Limb (tissue), 2 donors: ENCODE measurements around the gene PSORS1C2.
"Not testable (repeated sequence)": the region's sequence is repeated elsewhere in the genome, so short reads cannot be mapped to it uniquely, and the experiment has no call there.

ENCODE experiments used
- DNase-seq, 2 donors: peaks; one replicate each; pipeline ENCODE4 v3.0.0-alpha.2; 2016; ENCODE audit errors: extremely low spot score in 2 of 2

PSORS1C2 gene

GRCh38 chr6:31165986-31166385, 27.1 kb upstream of the PSORS1C2 start:
- no peak for DNase-seq

- DNase-seq, result not testable (repeated sequence)
These were observed 26.4 kb upstream of the PSORS1C2 start for GRCh38 chr6:31165064-31165832.

DNA sequence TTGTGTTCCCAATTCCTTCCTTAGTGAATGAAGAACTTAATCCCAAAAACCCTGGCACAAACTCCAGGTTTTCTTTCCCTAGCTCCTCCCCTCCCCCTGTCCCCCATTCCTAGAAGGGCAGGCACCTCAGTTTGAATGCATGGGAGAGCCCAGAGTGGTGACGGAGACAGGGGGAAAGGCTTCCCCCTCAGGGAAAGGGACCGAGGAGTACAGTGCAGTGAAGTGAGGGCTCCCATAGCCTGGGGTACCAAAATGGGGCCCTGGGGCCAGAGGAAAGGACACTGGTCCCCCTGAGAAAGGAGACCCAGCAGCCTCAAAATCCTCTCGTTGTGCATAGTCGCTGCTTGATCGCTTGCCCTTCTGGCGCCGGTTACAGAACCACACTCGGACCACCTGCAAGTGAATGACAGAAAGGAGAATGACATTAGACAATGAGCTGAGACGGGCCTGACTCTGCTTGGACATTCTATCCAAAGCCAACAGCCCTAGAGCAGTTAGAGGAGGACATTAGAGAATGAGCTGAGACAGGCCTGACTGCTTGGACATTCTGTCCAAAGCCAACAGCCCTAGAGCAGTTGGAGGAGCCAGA, 25.7 kb upstream of the PSORS1C2 start:
- not testable (repeated sequence) for DNase-seq

GRCh38 chr6:31163922-31164321, 25.1 kb upstream of the PSORS1C2 start:
- DNase-seq, result no peak

DNA sequence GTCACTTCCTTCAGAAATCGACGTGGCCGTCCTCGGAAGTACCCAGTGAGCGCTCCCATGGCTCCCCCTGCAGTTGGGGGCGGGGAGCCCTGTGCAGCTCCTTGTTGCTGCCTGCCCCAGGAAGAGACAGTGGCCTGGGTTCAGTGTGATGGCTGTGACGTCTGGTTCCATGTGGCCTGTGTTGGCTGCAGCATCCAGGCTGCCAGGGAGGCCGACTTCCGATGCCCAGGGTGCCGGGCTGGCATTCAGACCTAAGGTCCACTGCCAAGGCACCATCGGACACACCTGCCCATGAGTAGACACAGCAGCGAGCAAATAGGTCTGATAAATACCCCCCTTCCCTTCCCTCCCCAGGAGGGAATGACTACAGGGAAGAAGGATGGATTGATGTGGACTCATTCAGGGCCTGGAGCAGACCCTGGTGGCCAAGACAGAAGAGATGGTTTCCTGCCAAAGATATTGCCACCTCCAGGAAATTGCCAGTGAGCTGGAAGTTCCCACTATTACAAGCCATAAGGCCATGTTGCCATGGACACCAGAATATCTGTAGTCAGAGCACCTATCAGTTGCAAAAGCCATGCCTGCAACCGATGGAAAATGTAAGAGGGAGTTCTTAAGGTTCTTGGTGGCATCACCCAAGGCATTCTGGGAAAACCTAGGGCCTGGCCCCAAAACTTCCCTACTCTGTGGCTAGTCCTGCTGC, 23.7 kb upstream of the PSORS1C2 start:
- no peak for DNase-seq

DNA sequence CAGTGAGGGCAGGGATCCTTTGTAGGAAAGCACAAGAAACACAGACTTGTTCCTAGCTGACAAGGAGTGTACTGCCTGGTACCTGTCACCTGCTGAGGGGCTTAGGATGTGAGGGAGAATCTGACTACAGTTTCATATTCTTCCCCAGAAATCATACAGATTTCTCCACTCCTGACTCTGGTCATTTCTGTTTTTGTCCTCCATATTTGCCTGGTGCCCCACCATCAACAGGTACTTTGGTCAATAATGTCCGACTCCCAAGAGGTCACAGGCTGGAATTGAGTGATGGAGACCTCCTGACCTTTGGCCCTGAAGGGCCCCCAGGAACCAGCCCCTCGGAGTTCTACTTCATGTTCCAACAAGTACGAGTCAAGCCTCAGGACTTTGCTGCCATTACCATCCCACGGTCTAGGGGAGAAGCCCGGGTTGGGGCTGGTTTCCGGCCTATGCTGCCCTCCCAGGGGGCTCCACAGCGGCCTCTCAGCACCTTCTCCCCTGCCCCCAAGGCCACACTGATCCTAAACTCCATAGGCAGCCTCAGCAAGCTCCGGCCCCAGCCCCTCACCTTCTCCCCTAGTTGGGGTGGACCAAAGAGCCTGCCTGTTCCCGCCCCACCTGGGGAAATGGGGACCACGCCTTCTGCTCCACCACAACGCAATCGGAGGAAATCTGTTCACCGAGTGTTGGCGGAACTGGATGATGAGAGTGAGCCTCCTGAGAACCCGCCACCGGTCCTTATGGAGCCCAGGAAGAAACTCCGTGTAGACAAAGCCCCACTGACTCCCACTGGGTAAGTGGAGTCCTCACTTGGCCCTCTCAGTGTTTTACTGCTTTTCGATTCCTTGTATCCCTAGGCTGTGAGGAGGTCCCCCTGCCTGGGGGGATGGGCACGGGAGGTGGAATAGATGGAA, 22.6 kb upstream of the PSORS1C2 start:
- no peak for DNase-seq

GRCh38 chr6:31158863-31159855, 20.3 kb upstream of the PSORS1C2 start:
- DNase-seq, result no peak

DNA sequence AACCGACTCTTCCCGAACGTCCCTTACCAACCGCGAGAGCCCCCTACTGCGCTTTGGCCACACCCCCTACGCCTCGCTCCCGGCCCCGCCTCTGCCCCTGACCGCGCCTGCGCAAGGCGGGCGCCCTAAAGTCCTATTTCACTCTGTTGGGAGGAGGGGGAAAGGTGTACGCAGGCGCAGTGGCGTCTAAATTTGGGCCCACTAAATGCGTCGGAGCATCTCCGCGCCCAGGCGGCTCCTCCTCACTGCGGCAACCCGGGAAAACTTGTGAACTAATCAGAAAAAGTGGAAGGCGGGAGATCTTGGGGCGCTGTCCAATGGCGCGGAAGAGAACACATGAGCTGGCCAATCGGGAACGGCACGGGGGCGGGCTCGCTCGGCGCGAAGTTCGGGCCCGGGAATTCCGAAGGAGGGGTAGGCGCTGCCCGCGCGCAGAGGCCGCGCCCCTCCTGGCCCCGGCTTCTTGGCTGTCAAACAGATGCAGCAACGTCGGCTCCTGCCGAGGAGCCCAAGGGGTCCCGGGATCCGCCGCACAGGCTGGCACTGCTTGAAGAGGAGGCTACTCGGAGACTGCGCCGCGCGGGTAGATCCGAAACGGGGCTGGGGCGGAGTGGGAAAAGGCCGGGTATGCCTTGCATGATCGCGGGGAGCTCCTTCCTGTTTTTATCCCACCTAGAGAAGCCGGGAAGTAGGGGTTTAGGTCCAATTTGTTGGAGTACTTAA, 19.4 kb upstream of the PSORS1C2 start, which contains the start of gene TCF19:
TSS of gene TCF19 (plus strand) at position 450 of the 723 bp plus-strand sequence. CDS start 881 bp downstream, outside the sequence.
- peak; percentile 99 to 100 for DNase-seq

- DNase-seq, result no peak
These were observed 18.8 kb upstream of the PSORS1C2 start, which contains the start of gene CCHCR1 for GRCh38 chr6:31157513-31158139. TSS of gene CCHCR1 (minus strand) at chr6:31157802. CDS start at chr6:31157600, 202 bp downstream.

DNA sequence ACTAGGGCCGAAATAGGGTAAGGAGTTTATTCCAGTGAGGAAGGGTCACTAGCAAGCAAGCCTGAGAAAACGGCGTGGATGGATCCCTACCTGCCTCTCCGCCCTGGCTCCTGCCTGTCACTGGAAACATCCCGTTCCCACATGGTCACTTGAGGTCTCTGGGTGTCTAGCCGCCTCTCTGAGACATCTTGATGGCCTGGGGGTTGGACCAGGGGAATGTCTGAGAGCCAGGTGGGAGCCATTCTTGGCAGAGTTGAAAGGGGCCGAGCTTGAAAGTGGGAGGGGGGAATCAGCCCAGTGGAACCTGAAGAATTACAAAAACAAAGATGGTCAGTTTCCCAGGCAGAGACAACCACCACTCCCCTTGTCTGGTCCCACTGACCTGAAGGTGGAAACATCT, 17.8 kb upstream of the PSORS1C2 start:
- no peak for DNase-seq

DNA sequence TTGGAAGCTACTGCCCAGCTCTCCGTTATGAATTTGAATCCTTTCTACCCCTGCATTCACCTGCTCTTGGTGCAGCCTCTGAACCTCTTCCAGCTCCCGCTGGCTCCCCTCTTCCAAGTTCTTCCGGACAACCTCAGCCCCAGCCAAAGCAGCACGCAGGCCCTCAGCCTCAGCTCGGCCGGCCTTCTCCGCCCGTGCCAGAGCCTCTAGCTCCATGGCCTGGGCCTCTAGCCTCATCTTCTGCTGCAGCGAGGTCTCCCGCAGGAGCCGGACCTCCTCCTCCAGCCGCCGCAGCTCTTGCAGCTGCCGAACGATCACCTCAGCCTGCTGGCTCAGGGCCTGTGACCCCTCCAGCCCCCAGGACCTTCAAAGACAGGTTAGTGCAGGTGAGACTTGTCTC, 15.6 kb upstream of the PSORS1C2 start:
- no peak for DNase-seq

GRCh38 chr6:31152781-31153180, 13.9 kb upstream of the PSORS1C2 start:
- no peak for DNase-seq

GRCh38 chr6:31149827-31150447, 11.1 kb upstream of the PSORS1C2 start:
- DNase-seq, result no peak

DNA sequence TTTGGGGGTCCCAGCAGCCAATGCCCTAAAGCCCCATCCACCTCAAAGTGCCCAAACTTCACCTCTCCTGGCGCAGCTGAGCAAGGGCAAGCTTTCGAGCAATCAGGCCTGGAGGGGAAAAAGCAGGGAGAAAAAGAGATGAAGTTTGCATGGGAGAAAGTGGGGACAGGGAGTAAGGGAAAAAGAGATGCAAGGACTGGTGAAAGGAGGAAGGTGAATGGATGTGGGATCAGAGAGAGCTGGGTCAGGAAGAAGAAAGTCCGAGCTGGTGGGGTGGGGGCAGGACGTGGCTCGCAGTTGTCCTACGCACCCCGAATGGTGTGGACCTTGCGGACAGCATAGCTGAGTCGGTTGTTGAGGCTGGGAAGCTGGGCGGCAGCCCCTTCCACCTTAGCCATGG, 6.5 kb upstream of the PSORS1C2 start:
- DNase-seq, result no peak

- DNase-seq, result no peak
These were observed 6.1 kb upstream of the PSORS1C2 start for GRCh38 chr6:31144970-31145340.

GRCh38 chr6:31144296-31144969, 5.6 kb upstream of the PSORS1C2 start:
- DNase-seq, result no peak

GRCh38 chr6:31143148-31143547, 4.3 kb upstream of the PSORS1C2 start:
- DNase-seq, result no peak

DNA sequence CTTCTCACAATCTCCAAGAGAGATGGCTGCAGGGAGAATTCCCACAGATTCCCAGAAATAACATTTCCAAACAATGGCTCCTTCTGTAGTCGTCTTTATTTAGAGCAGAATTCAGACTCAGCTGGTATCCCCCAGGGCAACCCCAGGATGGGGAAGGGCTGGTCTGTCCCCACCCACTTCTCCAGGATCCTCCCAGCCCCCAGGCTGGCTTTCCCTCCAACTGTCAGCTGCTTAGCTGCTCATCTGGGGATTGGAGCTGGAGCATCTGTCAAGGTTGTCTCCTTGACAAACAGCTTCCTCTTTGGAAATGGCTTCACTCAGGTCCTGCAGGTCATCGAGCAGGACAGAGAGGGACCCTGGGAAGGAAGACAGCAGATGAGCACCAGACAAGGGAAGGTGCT, 3.5 kb upstream of the PSORS1C2 start:
- no peak for DNase-seq
